ENCODE measurements around the gene SCG2.
"Not testable (repeated sequence)": the region's sequence is repeated elsewhere in the genome, so short reads cannot be mapped to it uniquely, and the experiment has no call there.

Gene SCG2

DNA sequence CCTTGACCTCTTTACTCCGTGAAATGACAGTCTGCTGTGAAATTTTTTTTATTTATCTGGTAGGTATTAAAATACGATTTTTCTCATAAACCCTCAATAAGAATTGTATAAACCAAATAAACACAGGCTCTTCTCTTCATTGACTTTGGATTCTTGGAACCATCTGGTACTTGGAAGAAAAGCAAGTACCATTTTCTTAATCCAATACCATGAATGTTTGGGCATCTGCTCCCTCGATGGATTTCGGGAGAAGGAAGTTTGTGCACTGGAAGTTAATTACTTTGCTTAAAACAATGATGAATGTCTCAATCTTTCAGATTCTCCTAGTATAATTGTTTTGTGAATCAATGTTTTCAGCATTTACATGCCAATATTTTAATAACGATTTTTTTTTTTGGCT lies 5.3 kb upstream of the SCG2 start:
- DNase-seq: no peak

DNA sequence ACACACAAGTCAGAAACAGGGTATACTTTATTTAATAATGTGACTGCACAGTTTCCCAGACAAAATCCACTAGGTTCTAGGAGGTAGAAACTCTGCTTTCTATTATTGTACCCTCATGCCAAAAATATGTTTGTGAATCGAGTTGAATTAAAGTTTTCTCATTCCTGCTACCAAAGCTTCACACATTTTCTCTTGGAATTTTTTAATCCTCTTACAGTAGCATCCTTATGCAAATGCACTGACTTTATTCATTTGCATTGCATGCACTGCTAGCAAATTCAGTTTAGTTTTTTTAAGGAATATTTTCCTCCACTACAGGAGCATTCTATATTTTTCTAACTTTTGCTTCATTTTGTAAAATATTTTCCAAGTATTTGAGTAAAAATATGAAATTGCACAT lies 4.8 kb upstream of the SCG2 start:
- DNase-seq: no peak

DNA sequence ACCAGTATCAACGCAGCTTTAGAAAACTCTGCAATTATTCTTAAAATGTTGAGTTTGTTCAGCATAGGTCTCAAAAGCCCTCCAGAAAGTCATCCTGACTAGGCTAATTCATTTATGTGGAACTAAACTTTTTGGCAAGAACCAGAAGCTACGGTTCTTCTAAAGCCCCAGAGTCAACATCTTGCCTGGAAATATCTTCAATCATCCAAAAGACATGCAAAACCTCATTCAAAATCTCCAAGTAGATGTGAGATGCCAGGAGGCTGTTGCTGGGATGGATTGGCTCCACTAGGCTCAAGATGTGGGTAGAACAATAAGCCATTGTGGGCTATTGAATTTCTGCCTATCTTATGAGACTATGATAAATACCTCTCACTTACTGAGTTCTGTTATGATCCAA lies 2.1 kb upstream of the SCG2 start:
- no peak for DNase-seq

DNA sequence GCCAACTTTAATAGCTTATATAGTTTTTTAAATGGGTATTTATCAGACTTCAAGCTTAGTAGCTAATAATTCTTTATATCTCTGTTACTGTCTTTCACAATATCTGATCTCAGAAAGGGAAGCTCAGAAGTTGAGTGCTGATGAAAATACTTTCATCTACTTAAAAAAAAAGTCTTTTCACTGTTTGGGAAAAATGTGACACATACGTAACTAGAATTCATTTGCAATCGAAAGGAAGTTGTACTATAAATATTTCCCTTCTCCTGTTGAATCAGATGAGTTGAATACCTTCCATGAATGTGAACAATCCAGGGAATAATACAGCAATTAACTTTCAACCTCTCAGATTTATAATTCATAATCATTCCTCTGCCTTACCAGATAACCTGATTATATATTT lies 811 bp upstream of the SCG2 start:
- no peak for DNase-seq

DNA sequence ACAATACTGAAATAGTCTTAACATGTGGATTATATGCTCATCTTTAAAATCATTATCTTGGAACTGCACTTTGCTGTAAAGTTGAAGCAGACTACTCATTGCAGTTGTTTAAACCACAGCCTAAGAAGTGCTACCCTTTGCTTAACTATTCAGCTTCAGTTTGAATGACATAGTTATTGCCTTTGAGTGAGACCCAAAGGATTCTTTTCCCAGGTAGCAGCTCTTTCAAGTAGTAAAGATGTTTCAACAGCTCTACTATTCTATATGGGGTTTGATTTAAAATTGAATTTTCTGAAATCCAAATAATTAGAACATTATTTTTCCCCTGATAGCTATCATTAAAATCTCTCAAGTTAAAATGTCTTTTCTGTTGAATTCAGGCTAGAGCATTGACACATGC lies 1.1 kb downstream of the SCG2 start:
- no peak for DNase-seq

DNA sequence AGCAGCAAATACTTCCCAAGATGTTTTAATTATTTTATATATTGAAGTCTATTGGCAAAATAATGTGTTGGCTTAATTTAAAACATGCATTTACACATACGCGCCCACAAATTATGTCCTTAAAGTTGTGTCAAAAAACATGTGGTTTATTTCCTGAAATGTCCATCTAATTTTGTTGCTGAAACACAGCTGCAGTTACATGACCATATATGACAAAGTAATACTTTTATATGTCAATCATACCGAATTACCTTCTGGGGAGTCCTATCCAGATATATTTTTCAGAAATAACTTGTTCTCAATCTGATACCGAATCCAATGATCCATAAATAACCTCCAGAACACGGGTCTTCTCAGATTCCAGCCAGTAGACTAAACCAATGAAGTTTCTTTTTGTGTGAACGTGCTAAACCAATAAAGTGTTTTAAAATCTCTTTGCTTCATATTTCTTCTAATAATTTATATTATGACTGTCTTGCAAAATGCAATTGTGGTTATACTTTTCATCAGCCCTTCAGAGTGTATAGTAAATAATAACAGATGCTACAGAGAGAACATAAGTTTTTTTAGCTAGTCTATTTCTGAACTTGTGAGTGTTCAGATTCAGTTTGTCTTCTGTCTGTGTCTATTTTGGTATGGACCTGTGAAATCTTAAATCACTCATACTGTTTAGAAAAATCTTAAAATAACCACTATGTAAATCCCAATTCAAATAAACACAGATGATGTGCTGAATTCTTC lies 2.4 kb downstream of the SCG2 start:
- peak; percentile 57 for DNase-seq

DNA sequence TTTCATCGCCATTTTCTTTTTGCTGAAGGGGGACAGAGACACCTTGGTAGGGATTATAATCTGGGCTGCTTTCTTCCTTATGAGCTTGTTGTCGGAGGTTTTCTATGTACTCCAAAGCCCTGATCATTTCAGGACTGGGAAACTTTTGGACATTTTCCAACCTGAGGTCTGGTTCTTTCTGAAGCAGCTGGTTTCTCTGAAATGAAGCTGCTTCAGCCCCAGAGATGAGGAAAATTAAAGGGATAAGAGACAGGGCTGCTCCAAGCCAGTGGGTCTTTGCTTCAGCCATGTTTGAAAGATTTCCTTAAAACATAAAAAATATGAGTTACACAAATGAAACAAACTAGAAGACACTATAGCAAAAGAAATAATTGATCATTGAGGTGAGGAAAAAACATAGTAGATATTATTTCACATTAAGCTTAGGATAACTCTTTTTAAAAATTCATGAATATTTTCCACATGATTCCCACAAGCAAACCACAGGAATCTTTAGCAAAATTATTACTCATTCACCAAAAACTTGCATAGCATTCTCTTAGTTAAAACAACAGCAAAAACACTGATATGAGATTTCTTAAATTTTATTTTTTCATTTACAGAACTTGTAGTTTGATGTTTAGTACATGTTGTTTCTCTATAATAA lies 3.0 kb downstream of the SCG2 start:
- peak; percentile 84 for DNase-seq

DNA sequence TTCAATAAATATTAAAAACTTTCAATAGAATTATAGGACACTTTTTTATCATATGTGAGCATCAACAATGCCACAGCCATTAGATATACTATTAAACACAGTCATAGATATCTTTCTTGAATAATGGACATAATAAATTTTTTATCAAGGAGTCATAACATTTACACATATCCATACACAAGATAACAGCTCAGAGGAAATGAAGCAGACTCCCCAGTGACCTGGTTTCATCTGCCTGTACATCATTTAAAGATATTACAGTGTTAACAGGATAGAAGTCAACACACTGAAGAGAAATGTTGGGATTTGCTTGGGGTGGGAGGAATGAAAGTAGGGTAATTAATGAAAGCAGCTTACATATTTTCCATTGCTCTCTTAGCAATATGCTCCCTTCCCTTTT lies 5.1 kb downstream of the SCG2 start:
- DNase-seq: peak; percentile 30

DNA sequence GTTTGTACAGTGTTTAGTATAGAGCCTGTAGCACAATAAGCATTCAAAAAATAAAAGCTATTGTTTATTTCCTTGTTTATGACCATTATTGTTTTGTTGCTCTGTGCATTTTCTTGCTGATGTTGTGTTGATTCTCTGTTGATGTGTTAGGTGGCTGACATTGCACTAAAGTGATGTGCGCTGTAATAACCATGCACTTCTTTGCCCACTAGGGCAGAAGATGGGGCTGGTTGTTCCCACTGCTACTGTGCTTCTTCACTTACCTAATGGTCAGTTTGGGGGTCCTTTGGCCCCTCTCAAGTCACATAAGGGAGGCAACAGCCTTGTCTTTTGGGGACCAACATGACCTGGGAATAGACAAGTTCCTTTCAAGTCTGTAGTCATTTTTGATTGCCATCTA lies 6.0 kb downstream of the SCG2 start:
- DNase-seq: no peak

DNA sequence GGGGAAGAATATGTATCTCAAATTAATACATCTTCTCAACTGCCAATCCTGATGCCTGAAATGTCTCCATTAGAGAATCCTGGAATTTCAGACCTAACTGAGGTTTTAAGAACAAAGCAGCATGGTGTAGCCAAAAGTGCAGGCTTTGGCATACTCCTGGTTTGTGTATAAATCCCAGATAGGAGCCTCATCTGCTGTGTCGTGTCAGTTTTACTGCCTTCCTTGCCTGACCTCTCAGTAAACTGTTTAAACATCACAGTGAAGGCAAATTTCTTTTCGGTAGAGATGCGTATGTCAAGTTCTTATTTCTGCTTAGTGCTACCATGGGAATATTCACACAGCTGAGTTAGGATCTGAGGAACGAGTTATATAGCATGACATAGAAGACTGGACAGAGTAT lies 7.3 kb downstream of the SCG2 start:
- no peak for DNase-seq

DNA sequence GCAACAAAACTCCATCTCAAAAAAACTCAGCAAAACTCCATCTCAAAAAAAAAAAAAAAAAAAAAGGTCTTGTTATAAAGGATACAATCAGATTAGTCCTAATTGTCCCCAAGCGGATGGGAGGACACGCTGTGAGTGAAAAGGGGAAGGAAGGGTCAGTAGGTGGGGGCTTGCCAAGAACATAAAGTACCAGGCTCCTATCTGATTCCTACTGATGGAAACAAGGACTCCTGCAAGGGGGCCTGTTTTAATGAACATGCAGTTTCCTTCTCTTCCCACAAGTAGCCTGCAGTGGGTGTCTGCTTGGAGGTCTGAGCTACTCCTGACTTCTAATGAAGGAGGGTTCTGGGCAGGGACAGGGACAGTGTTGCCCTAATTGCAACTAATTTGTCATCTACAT lies 7.9 kb downstream of the SCG2 start:
- DNase-seq: no peak

DNA sequence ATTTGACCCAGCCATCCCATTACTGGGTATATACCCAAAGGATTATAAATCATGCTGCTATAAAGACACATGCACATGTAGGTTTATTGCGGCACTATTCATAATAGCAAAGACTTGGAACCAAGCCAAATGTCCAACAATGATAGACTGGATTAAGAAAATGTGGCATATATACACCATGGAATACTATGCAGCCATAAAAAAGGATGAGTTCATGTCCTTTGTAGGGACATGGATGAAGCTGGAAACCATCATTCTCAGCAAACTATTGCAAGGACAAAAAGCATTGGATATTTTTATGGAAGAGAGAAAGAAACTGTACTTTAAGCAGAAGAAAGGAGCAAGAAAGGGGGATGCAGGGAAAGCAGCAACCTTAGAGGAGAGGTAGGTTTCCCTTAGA lies 9.5 kb downstream of the SCG2 start:
- not testable (repeated sequence) for DNase-seq

DNA sequence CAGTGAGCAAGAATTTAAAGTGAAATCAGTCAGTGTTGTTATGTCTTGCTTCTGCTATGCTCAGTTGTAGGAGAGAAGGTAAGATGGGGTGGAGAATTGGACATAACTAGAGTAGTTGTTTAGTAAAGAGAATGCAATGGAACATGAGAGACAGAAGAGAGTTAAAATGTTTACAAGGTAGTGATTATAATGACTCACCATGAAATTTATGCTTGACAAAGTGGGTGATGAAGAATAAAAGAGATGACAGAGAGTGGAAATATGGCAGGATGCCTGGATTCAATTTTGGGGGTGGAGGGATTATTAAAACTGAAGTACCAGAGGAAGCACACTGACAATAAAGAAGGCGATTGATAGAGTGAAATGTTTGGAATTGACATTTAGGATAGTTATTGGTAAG lies 10.6 kb downstream of the SCG2 start:
- peak; percentile 55 for DNase-seq

DNA sequence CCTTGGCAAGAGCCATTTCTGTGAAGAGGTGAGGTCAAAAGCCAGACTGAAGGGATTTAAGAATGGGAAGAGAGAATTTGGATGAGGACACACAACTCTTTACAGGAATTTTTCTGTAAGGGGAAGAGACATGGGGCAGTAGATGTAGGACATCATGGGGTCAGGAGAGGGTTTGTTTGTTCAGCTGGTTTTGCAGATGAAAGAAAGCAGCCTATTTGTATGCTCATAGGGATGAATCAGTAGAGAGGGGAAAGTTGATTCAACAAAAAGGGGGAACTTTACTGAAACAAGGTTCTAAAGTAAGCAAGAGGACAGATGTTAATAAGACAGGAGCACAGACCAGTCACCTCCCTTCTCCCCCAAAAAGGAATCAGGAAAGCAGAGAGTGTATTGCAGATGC lies 11.2 kb downstream of the SCG2 start:
- peak; percentile 80 for DNase-seq

DNA sequence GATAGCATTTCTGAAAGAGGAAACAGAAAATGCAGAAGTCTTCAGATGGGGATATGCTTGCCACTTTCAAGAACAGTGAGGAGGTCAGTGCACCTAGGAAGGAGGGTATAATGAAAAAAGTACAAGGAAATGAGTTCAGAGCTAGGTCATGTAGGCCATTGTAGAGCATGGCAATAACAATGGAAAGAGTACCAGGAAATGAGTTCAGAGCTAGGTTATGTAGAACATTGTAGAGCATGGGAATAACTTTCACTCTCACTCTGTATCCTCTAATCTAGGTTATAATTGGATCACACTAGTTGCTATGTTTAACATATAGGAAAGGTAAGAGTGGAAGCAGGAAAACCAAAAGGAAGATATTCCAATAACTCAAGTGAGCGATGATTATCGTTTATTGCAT lies 12.3 kb downstream of the SCG2 start:
- no peak for DNase-seq

DNA sequence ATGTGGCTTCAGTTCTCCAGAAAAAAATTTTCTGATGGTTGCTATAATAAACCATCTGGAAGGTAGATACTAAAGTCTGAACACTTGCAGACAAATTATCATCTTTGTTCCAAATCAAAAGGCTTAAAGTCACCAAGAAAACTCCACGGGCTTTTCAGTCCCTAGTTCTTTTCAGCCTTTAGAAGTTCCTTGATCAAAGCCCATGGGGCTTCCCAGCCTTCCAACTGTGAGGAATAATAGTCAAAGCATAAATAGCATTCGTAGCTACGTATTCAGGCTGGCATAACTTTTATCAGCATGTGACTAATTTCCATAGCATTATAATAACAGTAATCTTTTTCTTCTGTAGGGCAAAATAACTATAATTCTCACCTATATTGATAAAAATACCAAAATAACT lies 13.9 kb downstream of the SCG2 start:
- DNase-seq: no peak

DNA sequence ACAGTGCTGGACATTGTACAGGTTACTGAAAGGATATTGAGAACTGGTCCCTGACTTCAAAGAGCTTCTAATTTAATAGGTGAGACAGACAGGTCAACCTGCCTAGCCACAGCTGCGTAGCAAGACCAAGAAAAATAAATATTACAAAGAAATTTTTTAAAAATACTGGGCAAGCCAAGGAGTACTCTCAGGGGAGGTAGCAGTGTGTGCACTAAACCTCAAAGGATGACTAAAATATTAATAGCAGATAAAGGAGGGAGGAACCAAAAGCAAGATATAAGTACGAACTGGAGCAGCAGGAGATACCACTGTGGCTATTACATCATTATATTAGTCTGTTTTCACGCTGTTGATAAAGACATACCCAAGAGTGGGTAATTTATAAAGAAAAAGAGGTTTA lies 14.9 kb downstream of the SCG2 start:
- DNase-seq: no peak

DNA sequence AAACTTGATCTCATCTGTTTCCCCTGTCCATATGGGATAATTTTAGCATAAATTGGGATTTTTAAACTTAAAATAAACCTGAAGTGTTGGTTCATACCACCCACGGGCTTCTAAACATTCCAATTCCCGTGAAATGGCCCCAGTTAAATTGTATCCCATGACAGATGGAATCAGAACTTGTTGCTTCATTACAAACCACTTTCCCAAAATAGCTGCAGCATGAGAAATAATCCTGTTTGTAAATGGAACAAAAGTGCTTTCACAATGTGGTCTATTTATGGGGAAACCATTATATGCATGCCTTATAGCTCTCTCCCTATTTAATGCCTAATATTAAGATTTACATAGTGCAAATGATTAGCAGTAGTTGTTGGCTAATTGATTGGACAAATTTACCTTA lies 15.9 kb downstream of the SCG2 start:
- peak; percentile 90 for DNase-seq

DNA sequence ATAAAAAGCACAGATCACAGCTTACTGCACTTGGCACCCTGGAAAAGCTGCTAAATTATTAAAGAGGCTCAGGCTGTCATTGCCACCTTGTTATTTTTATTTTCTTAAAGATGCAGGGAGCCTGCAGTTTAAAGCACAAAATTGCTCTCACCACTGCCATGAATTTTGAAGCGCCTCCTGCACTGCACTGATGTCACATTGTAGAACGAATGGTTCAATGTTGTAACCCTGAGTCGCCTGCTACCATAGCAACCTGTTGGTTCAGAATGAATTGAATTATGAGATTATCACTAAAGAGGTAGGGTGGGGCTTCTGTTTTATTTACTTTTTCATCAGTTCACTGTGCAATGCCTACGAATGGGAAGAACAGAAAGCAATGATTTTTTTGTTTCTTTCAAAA lies 16.5 kb downstream of the SCG2 start:
- peak; percentile 57 for DNase-seq

DNA sequence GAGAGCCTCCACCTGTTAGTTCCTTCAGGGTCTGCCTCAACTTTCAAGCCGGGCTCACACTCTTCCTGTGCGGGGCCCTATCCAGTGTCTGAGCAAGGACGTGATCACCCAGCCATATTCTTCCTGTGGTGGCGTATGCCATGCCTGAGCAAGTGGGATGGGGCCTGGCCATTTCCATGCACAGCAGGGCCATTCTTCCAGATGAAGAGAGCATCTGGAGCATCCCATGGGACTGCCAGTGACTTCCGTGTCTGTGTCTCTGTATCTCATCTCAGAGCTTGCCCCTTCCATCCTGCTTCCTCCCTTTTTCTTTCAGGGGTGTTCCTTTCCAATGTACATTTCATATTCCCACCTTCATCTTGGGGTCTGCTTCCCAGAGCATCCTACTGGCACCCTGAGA lies 20.2 kb downstream of the SCG2 start:
- no peak for DNase-seq

DNA sequence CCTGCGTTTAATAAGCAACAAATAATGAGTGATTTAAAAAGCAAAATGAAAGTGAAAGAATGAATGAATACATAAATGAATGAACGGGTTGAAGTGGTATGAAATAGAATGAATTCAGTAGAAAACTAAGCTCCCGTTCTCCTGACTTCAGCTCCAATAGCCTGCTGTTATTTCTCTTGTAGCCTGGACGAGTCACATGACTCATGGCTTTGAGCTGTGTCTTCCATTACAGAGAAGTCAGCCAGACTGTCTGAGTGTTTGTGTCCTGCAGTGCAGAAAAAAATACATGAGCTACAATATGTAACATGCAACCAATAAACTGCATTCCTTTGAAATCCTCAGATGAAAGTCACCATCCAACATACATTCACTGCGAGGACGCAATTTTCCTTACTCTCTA lies 21.2 kb downstream of the SCG2 start:
- DNase-seq: peak; percentile 68

DNA sequence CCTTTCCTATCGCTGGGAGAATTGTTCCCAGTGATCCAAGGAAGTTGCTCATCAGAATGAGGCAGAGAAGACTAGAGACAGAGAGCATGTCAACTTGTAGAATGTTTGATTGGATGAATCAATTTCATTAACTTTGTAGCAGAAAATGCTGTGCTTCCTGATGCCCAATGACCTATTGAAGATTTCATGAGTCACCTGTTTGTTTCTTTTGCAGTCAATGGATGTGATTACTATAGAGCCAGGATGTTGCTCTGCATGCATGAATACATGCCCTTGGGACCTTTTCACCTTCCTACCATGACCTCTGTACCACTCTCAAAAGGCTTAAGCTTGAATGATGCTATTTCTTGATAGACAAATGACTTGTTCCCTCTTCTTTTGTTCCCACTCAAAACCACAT lies 23.3 kb downstream of the SCG2 start:
- peak; percentile 32 for DNase-seq

DNA sequence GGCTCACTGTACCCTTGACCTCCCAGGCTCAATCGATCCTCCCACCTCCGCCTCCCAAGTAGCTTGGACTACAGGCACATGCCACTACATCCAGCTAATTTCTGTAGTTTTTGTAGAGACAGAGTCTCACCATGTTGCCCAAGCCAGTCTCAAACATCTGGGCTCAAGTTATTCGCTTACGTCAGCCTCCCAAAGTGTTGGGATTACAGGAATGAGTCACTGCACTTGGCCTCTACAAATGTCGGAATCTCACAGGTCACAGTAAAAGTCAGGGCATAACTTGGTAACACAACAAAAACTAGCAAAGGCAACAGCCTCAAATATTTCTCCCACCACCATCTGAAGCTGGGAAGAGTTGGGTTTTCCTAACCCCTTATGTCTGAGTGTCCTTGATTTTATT lies 25.3 kb downstream of the SCG2 start:
- DNase-seq: peak; percentile 98

DNA sequence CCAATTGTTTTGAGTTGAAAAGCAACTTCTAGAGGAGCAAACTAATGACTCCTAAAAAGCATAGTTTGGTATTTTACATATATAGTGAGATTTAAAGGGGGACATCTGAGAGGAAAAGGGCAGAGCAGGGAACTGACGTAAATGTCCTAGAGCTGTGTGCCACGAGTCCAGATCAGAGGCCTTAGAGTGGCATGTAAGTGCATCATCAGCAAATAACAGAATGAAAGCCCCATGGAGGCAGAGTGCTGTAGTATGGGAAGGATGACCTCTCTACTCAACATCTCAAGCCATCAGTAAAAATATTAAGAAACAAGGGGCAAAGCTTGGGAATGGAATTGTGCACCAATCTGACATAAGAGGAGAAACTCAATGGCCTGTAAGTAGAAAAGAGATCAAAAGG lies 31.4 kb downstream of the SCG2 start:
- no peak for DNase-seq

DNA sequence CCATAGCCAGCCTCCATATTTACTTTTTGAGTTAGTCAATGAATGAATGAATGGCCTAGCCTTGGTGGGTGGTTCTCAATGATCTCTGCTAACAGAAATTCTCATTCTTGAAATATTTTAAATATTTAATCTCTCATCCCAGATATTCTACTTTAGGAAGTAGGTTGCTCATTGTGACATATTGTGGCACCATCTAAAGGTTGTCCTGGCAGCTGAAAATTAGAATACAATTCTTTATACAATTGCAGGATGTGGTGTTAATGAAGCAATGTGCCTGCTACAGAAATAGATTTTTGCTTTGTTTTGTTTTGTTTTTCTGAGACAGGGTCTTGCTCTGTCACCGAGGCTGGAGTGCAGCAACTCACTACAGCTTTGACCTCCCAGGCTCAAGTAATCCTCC lies 35.8 kb downstream of the SCG2 start:
- no peak for DNase-seq
